ENCODE results near the gene DUS1L.

GRCh38 chr17:82018989-82019689 lies 46.5 kb downstream of the DUS1L start:
- no peak for TF ChIP-seq TAF1 (IDR thresholded peaks at IDR 0.05; ENCODE audit: low read depth, low read length)
- TF ChIP-seq POLR2AphosphoS5 (IDR thresholded peaks at IDR 0.05; ENCODE audit: low read depth, low read length) = no peak
- TF ChIP-seq POLR2A (IDR thresholded peaks at IDR 0.05; ENCODE audit: low read depth, low read length) = no peak
- no peak for TF ChIP-seq SPI1 (IDR thresholded peaks at IDR 0.05; ENCODE audit: low read depth, low read length)

Data from GM12891 (cell line).